SK-N-SH treated with all-trans-retinoic acid at 6 μM for 48 hours (cell line): ENCODE results near the gene DCLK2.

Experiments
- ATAC-seq: fragments of 200-7000 bp; cut with Tn5 transposase; 3 replicates; pipeline ENCODE4 v1.9.1; 2020; ENCODE audit warnings: mild to moderate bottlenecking, moderate library complexity
- ARNTL ChIP-seq: fragments of 450-650 bp; formaldehyde crosslinking; IDR thresholded peaks from 2 replicates; pipeline ENCODE4 v1.5.0; 2020; ENCODE audit warnings: low read depth, mild to moderate bottlenecking, moderate library complexity, borderline replicate concordance
- BACH2 ChIP-seq: fragments of 250-450 bp; sonication (Bioruptor Pico); IDR thresholded peaks from 2 replicates; pipeline ENCODE4 v1.9.0; 2021; ENCODE audit warnings: mild to moderate bottlenecking, borderline replicate concordance
- CREB5 ChIP-seq: fragments of 250-450 bp; sonication (Bioruptor Pico); IDR thresholded peaks from 2 replicates; pipeline ENCODE4 v1.5.1; 2020; ENCODE audit warnings: low read depth, mild to moderate bottlenecking, moderate library complexity
- CSDC2 ChIP-seq: fragments of 250-450 bp; sonication (Bioruptor Pico); IDR thresholded peaks from 2 replicates; pipeline ENCODE4 v1.5.0; 2020; ENCODE audit warnings: mild to moderate bottlenecking, moderate library complexity
- ESRRG ChIP-seq: fragments of 250-450 bp; sonication (Bioruptor Pico); IDR thresholded peaks from 2 replicates; pipeline ENCODE4 v1.6.1; 2021; ENCODE audit warnings: mild to moderate bottlenecking
- GLIS3 ChIP-seq: fragments of 250-450 bp; sonication (Bioruptor Pico); IDR thresholded peaks from 2 replicates; pipeline ENCODE4 v1.5.0; 2020; ENCODE audit warnings: mild to moderate bottlenecking, moderate library complexity
- ISL1 ChIP-seq: fragments of 250-450 bp; sonication (Bioruptor Pico); IDR thresholded peaks from 2 replicates; pipeline ENCODE4 v2.1.2; 2022; ENCODE audit warnings: mild to moderate bottlenecking, moderate library complexity
- OSR1 ChIP-seq: fragments of 250-450 bp; sonication (Bioruptor Pico); IDR thresholded peaks from 2 replicates; pipeline ENCODE4 v1.8.0; 2022; ENCODE audit warnings: moderate library complexity, mild to moderate bottlenecking, inconsistent platforms
- POU6F1 ChIP-seq: fragments of 250-450 bp; sonication (Bioruptor Pico); IDR thresholded peaks from 2 replicates; pipeline ENCODE4 v1.8.0; 2021; ENCODE audit warnings: low read depth, mild to moderate bottlenecking, moderate library complexity, borderline replicate concordance
- PPARA ChIP-seq: fragments of 250-450 bp; sonication (Bioruptor Pico); IDR thresholded peaks from 2 replicates; pipeline ENCODE4 v1.5.0; 2020; ENCODE audit warnings: mild to moderate bottlenecking, borderline replicate concordance
- RARB ChIP-seq: fragments of 250-450 bp; sonication (Bioruptor Pico); IDR thresholded peaks from 2 replicates; pipeline ENCODE4 v1.8.0; 2021; ENCODE audit warnings: mild to moderate bottlenecking, moderate library complexity
- SNAI2 ChIP-seq: fragments of 250-450 bp; sonication (Bioruptor Pico); IDR thresholded peaks from 2 replicates; pipeline ENCODE4 v1.5.0; 2020; ENCODE audit warnings: mild to moderate bottlenecking, moderate library complexity
- TCF4 ChIP-seq: fragments of 250-450 bp; sonication (Bioruptor Pico); IDR thresholded peaks from 2 replicates; pipeline ENCODE4 v1.8.0; 2021; ENCODE audit warnings: mild to moderate bottlenecking, moderate library complexity, borderline replicate concordance
- TOX ChIP-seq: fragments of 250-450 bp; sonication (Bioruptor Pico); IDR thresholded peaks from 2 replicates; pipeline ENCODE4 v1.8.0; 2021; ENCODE audit warnings: mild to moderate bottlenecking, moderate library complexity, borderline replicate concordance
- TSHZ2 ChIP-seq: fragments of 250-450 bp; sonication (Bioruptor Pico); IDR thresholded peaks from 2 replicates; pipeline ENCODE4 v1.5.0; 2020; ENCODE audit warnings: mild to moderate bottlenecking, moderate library complexity
- ZC3H10 ChIP-seq: fragments of 250-450 bp; sonication (Bioruptor Pico); IDR thresholded peaks from 2 replicates; pipeline ENCODE4 v1.5.1; 2021; ENCODE audit warnings: mild to moderate bottlenecking, moderate library complexity
- ZFP3 ChIP-seq: fragments of 250-450 bp; sonication (Bioruptor Pico); IDR thresholded peaks from 2 replicates; pipeline ENCODE4 v1.5.0; 2020; ENCODE audit warnings: mild to moderate bottlenecking, moderate library complexity
- ZFP30 ChIP-seq: fragments of 450-650 bp; formaldehyde crosslinking; IDR thresholded peaks from 2 replicates; pipeline ENCODE4 v1.5.0; 2022; ENCODE audit warnings: mild to moderate bottlenecking, moderate library complexity
- ZNF565 ChIP-seq: fragments of 450-650 bp; formaldehyde crosslinking; conservative IDR thresholded peaks from 2 replicates; pipeline ENCODE4 v1.5.0; 2020; ENCODE audit warnings: low read depth, mild to moderate bottlenecking, moderate library complexity
- ZNF70 ChIP-seq: fragments of 450-650 bp; formaldehyde crosslinking; IDR thresholded peaks from 2 replicates; pipeline ENCODE4 v1.5.0; 2020; ENCODE audit warnings: mild to moderate bottlenecking, moderate library complexity
- ZNF8 ChIP-seq: fragments of 450-650 bp; formaldehyde crosslinking; IDR thresholded peaks from 2 replicates; pipeline ENCODE4 v1.5.0; 2020; ENCODE audit warnings: mild to moderate bottlenecking, moderate library complexity
- TF ChIP-seq, protein P1 (sequence below): fragments of 250-450 bp; sonication (Bioruptor Pico); IDR thresholded peaks from 2 replicates; pipeline ENCODE4 v1.5.1; 2021; ENCODE audit warnings: mild to moderate bottlenecking, moderate library complexity

The DCLK2 gene

DNA sequence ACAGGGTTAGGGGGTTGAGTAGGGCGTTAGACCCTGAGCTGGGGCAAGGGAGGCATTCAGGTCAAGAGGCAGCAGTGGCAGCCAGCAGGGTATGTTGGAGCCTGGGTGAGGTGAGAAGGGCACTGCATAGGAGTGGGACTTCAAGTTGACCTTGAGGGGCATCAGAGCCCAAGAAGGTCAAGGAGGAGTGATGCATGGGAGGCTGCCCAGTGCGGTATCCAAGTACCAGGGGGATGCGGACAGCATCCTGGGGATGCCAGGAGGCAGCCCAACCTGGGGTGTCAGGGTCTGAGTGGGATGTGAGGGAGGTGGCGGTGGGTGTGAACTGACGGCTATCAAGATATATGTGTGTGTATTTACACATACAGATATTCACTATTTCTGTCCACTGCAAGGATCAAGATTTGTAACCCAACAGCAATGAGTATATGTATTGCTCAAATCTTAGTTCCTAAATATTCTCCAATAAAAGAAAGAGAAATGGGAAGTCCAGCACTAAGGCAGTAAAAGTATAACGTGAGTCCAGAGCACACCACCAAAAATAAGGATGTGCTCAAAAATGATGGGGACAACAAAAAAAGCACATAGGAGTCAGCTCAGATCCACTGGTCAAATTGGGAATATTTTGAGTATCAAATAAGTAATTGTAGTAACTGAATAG lies 9.8 kb upstream of the DCLK2 start (continued):
- TF ChIP-seq BACH2 (CRISPR knock-in tag): no peak
- TF ChIP-seq CREB5: no peak

DNA sequence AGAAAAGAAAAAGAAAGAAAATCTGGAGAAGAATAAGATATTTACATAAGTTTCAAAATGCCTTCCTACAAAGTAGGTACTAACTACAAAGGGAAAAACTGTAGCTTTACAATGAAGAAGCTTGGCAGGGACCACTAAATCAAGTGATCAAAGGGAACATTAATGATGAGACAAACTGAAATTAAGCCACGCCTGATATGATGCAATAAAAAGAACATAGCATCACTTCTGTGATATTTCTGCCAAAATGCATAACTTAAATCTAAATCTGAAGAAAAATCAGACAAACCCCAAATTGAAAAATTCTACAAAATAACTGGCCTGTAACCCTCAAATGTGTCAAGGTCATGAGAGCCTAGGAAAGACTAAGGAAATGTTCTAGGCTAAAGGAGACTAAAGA lies 8.9 kb upstream of the DCLK2 start:
- ATAC-seq: no peak
- TF ChIP-seq ZFP30 (CRISPR knock-in tag) (no peak), ZC3H10 (CRISPR knock-in tag) (no peak), BACH2 (CRISPR knock-in tag) (no peak), OSR1 (CRISPR knock-in tag) (no peak)
- TF ChIP-seq, protein P1, sequence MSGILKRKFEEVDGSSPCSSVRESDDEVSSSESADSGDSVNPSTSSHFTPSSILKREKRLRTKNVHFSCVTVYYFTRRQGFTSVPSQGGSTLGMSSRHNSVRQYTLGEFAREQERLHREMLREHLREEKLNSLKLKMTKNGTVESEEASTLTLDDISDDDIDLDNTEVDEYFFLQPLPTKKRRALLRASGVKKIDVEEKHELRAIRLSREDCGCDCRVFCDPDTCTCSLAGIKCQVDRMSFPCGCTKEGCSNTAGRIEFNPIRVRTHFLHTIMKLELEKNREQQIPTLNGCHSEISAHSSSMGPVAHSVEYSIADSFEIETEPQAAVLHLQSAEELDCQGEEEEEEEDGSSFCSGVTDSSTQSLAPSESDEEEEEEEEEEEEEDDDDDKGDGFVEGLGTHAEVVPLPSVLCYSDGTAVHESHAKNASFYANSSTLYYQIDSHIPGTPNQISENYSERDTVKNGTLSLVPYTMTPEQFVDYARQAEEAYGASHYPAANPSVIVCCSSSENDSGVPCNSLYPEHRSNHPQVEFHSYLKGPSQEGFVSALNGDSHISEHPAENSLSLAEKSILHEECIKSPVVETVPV (CRISPR knock-in tag): no peak
- TF ChIP-seq, all 23 proteins: peak for 0

- no peak for TF ChIP-seq ZNF8 (CRISPR knock-in tag)
- no peak for TF ChIP-seq TSHZ2 (CRISPR knock-in tag)
- TF ChIP-seq ARNTL (CRISPR knock-in tag): no peak
- no peak for TF ChIP-seq ZNF70
- no peak for TF ChIP-seq TOX (CRISPR knock-in tag)
- no peak for ATAC-seq
These were observed 7.6 kb upstream of the DCLK2 start for GRCh38 chr4:150070464-150071170.

GRCh38 chr4:150072471-150072870 lies 5.8 kb upstream of the DCLK2 start:
- ATAC-seq: peak; percentile 36
- TF ChIP-seq GLIS3 (CRISPR knock-in tag) (no peak), CSDC2 (no peak), ZFP30 (CRISPR knock-in tag) (no peak), ZFP3 (CRISPR knock-in tag) (no peak), BACH2 (CRISPR knock-in tag) (no peak), TCF4 (CRISPR knock-in tag) (no peak), ZNF70 (no peak)
- TF ChIP-seq, protein P1 (CRISPR knock-in tag): no peak
- TF ChIP-seq, all 23 proteins: peak for 0

GRCh38 chr4:150072906-150073714 lies 5.1 kb upstream of the DCLK2 start:
- ATAC-seq: peak; percentile 86
- TF ChIP-seq CREB5: peak; percentile 90
- no peak for TF ChIP-seq ZNF565 (CRISPR knock-in tag)
- no peak for TF ChIP-seq ZFP3 (CRISPR knock-in tag)
- no peak for TF ChIP-seq ESRRG (CRISPR knock-in tag)
- no peak for TF ChIP-seq RARB (CRISPR knock-in tag)
- TF ChIP-seq ARNTL (CRISPR knock-in tag): no peak
- no peak for TF ChIP-seq OSR1 (CRISPR knock-in tag)
- TF ChIP-seq TOX (CRISPR knock-in tag): no peak
- no peak for TF ChIP-seq GLIS3 (CRISPR knock-in tag)
- no peak for TF ChIP-seq CSDC2
- peak; percentile 98 for TF ChIP-seq ISL1 (CRISPR knock-in tag)
- TF ChIP-seq BACH2 (CRISPR knock-in tag): no peak
- TF ChIP-seq PPARA: no peak
- TF ChIP-seq POU6F1: peak; percentile 53; the same call in 1 of the 2 replicates
- no peak for TF ChIP-seq SNAI2 (CRISPR knock-in tag)
- no peak for TF ChIP-seq ZNF8 (CRISPR knock-in tag)
